GM12892 (cell line): ENCODE results near the gene ZBTB9.

Experiments used
- DNase-seq: peaks from one replicate; pipeline ENCODE4 v3.0.0; 2011; ENCODE audit not compliant: insufficient read length
- FAIRE-seq: peaks from 2 replicates; lab custom pipeline; 2011; peaks lifted over from hg19 to GRCh38; lab: Jason Lieb, UNC
- POLR2A ChIP-seq: IDR thresholded peaks from 2 replicates; pipeline ENCODE4 v1.6.1; 2011; ENCODE audit warnings: low read depth, low read length, control low read depth
- POLR2AphosphoS5 ChIP-seq: IDR thresholded peaks from 2 replicates; pipeline ENCODE4 v1.6.1; 2011; ENCODE audit warnings: low read depth, low read length, control low read depth
- TAF1 ChIP-seq: IDR thresholded peaks from 2 replicates; pipeline ENCODE4 v1.6.1; 2011; ENCODE audit warnings: low read depth, mild to moderate bottlenecking, control low read depth, low read length, borderline replicate concordance

The ZBTB9 gene

GRCh38 chr6:33413241-33414120, 40.9 kb upstream of the ZBTB9 start:
- no peak for FAIRE-seq

GRCh38 chr6:33414592-33415271, 39.6 kb upstream of the ZBTB9 start:
- no peak for TF ChIP-seq TAF1
- no peak for TF ChIP-seq POLR2A
- TF ChIP-seq POLR2AphosphoS5: no peak
- FAIRE-seq (no peak), DNase-seq (no peak)

More at GRCh38 chr6:33413241-33414120, 40.9 kb upstream of the ZBTB9 start:
- no peak; the same call in 1 of the 2 replicates for TF ChIP-seq POLR2AphosphoS5
- no peak for TF ChIP-seq TAF1
- TF ChIP-seq POLR2A: no peak; the same call in 1 of the 2 replicates
- DNase-seq: no peak

DNA sequence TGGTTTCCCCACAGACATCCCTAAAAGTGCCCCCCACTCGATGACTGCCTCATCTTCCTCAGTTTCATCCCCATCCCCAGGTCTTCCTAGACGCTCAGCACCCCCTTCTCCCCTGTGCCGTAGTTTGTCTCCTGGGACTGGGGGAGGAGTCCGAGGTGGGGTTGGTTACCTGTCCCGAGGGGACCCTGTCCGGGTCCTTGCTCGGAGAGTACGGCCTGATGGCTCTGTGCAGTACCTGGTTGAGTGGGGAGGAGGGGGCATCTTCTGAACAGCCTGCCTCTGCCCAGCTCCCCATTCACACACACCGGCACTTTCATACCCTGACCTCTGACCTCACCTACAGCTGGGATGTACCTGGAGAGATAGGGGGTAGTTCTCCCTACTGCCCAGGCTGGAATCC, 38.5 kb upstream of the ZBTB9 start:
- FAIRE-seq (no peak), DNase-seq (no peak)
- TF ChIP-seq TAF1 (no peak), POLR2AphosphoS5 (no peak), POLR2A (no peak)

- peak; percentile 91 for FAIRE-seq
- TF ChIP-seq POLR2A (peak; percentile 56), TAF1 (peak; percentile 26; the same call in 1 of the 2 replicates), POLR2AphosphoS5 (no peak)
- no peak for DNase-seq
Measured at GRCh38 chr6:33416386-33417127, 37.8 kb upstream of the ZBTB9 start.

DNA sequence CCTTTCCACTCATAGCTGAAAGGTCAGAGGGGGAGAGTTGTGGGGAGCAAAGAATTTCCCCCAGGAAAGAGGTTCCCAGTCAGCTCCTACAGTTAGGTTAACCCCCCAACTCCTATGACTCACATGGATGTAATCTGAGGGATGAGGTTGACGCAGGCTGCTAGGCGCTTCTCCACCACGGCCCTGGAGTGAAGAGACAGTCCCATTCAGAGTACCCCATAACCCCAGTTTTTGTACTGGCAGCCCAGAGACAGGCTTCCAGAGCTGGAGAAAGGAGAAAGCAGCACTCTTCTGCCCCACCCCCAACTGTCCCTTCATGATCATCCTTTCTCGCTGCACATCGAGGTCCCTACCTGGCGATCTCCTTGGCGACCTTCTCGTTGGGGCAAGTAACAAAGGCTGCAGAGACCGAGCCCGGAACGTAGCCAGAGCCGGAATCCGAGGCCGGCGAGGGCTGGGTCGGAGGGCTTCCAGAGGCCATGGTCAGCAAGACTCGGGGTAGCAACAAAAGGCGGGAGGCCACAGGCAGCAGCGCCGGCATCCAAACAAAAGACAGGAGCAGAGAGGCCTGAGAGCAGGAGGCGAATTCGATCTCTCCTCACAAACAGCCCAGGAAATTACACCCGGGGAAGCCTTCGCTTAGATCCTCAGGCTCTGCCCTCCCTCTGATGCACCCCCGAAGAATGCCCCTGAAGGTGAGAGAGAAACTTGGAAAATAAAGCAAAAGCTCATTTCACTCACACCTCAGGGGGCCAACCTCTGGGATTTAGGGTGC, 37.1 kb upstream of the ZBTB9 start:
- DNase-seq: no peak
- peak; percentile 9 for FAIRE-seq
- TF ChIP-seq TAF1: no peak
- no peak for TF ChIP-seq POLR2AphosphoS5
- TF ChIP-seq POLR2A: no peak

- peak; percentile 52; the same call in 1 of the 2 replicates for TF ChIP-seq POLR2A
- peak; percentile 55; the same call in 1 of the 2 replicates for TF ChIP-seq POLR2AphosphoS5
- TF ChIP-seq TAF1: no peak
- FAIRE-seq: peak; percentile 100
- DNase-seq: peak; percentile 95
Measured at GRCh38 chr6:33417903-33418689, 36.3 kb upstream of the ZBTB9 start, which contains the start of gene CUTA. Gene CUTA, minus strand, starts transcription at chr6:33418107. Its CDS starts 107 bp downstream, at chr6:33418000.

- no peak for TF ChIP-seq POLR2A
- no peak; the same call in 1 of the 2 replicates for TF ChIP-seq POLR2AphosphoS5
- no peak for TF ChIP-seq TAF1
- FAIRE-seq (no peak), DNase-seq (no peak)
Measured at GRCh38 chr6:33418690-33419291, 35.6 kb upstream of the ZBTB9 start.

GRCh38 chr6:33419580-33420490, 34.5 kb upstream of the ZBTB9 start, which contains the start of gene SYNGAP1:
Gene SYNGAP1, plus strand, starts transcription at chr6:33420065. Its CDS starts 200 bp downstream, at chr6:33420265.
- TF ChIP-seq POLR2AphosphoS5: no peak
- TF ChIP-seq TAF1: no peak
- no peak for TF ChIP-seq POLR2A
- DNase-seq (no peak), FAIRE-seq (no peak)
